Motor neuron (in vitro differentiated cells): ENCODE results near the gene CTU2. TPM values are rescaled to one million over a fixed set of nuclear protein-coding genes. Genes with fewer than 3 reads are reported as not detected.
A peak's percentile ranks its signal among the peaks of the same experiment; 100 is the strongest.

Experiments used
- ATAC-seq, 8 experiments: fragments of 200-7000 bp; cut with Tn5 transposase; replicated peaks in 6 of 8; 2 replicates each; pipeline ENCODE4 v1.8.0; 2021; ENCODE audit warnings: mild to moderate bottlenecking in 8 of 8, moderate library complexity in 8 of 8
- H3K27ac ChIP-seq, 2 donors: fragments of 250-450 bp; sonication (Bioruptor Pico); 2 replicates each; pipeline ENCODE4 v1.9.0; 2021; ENCODE audit warnings: antibody characterized with exemption in 2 of 2, mild to moderate bottlenecking in 2 of 2, moderate library complexity in 1 of 2
- H3K4me1 ChIP-seq, 2 donors: fragments of 250-450 bp; sonication (Bioruptor Pico); replicated peaks in 1 of 2; 2 replicates each; pipeline ENCODE4 v1.6.1; 2021; ENCODE audit warnings: antibody characterized with exemption in 2 of 2, mild to moderate bottlenecking in 2 of 2, moderate library complexity in 1 of 2
- H3K4me3 ChIP-seq, 5 donors: fragments of 250-450 bp; sonication (Bioruptor Pico); 2 replicates each; pipeline ENCODE4 v1.9.0; 2021; ENCODE audit warnings: antibody characterized with exemption in 5 of 5, mild to moderate bottlenecking in 5 of 5, moderate library complexity in 4 of 5
- WGBS, 10 experiments: fragments of 450-650 bp; shearing (Covaris generic); methylation state at CpG; one replicate each; pipeline ENCODE4 v1.0.0; 2022; 5-methylcytosine and 5-hydroxymethylcytosine counted together
- in situ Hi-C, 9 experiments: fragments of 400-800 bp; cut with MboI; loops; one replicate each; pipeline ENCODE4 v1.15.0; 2021; ENCODE audit warnings: low sequenced_read_pairs in 9 of 9, low pct_unique_long_range_greater_than_20kb in 2 of 9; ENCODE audit not compliant: unreplicated experiment in 9 of 9
- total RNA-seq, 8 experiments: library from RNA; unstranded; fragments of 300-600 nt; gene quantifications; 2 replicates each; pipeline versions ENCODE4 v1.2.3 to v1.2.4, GENCODE V29; 2022

Gene CTU2
- total RNA-seq, 8 experiments from 2014 or later, result 10.5 to 24.1 (median 17.1) TPM

DNA sequence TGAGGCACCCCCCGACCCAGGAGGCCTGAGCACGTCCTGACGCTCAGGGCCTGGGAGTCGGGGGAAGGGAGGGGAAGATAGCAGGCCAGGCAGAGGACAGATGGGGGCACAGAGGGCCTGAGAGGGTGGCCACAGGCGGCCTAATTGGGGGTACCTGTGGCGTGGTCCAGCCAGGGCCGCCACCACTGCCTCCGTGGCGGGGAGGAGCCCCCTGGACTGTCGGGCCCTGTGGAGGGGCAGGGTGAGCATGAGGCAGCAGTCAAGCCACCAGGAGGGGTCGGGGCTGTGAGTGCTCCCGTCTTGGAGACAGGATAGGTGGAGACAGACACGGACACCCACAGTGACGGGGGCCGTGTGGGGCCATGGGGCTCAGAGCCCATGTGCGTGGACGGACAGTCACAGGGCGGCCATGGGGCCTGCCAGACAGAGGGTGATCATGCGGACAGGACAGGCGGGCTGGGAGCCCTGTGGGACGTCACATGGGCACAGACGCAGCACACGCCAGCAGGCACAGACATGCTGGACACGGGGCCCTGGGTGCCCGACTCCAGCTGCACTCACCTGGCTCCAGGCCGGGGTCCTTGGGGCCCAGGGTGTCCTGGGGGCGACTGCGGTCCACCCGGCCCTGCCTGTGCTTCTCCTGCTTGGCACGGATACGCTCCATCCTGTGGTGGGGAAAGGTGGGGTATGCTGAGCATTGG is 18.7 kb downstream of the CTU2 start:
- in situ Hi-C loops, result loop anchor here in 2 of 9 experiments (25.0 kb wide), 2 partner anchors 437 to 487 kb away; partner anchors contain the start of genes CDH15 (in 1 of the 2), SLC22A31 (in 1 of the 2) and ZNF778 (in 1 of the 2)

DNA sequence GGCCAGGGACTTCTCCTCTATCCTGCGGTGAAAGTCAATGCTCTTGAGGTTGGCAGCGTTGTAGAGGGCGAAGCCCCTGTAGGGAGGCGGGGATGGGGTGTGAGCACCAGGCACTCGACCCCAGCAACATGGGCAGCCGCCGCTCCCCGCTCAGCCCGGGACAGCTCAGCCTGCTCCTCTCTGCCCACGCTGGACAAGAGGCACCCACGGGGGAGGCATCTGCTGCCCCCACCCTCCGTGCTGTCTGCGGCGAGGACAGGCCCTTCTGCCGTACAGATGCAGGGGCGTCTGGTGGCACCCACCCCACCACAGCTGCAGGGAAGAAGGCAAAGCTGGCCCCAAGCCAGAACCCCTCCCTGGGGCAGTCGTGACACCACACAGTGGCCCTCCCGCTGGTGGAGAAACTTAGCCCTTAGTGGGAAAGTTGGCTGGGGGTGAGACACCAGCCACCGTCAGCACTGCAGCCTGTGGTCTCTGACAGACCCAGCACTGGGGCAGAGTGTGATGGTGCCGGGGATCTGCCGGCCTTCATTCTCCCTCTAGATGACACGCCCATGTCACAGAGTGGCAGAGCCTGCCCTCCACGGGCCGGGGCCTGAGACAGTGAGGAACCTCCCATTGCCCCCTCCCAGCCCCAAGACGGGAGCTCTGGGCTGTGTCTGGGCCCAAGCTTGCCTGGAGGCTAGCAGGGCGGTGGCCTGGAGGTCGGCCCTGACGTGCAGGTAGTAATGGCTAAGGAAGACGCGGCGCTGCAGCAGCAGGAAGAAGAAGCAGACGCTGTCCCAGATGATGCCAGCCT is 19.5 kb downstream of the CTU2 start:
- peaks cover 7 to 10% of the 10 kb centered on the region in 2 donors for H3K4me1 ChIP-seq
- no peak overlapping the region for H3K4me3 ChIP-seq
- in situ Hi-C loops, result loop anchor here in 2 of 9 experiments (25.0 kb wide), 2 partner anchors 436 to 486 kb away; partner anchors contain the start of genes CDH15 (in 1 of the 2), SLC22A31 (in 1 of the 2) and ZNF778 (in 1 of the 2)
- no peak for ATAC-seq
- 67 to 90% (median 74%) methylated on average over 2 to 3 of the region's 32 CpGs; no CpG with 5 or more reads in 7 of the 10 experiments for WGBS, 10 experiments
- H3K27ac ChIP-seq, result no peak overlapping the region

More for the DNA sequence above, 18.7 kb downstream of the CTU2 start:
- WGBS, 10 experiments, result 93 to 100% methylated on average over 2 to 3 of the region's 31 CpGs; no CpG with 5 or more reads in 8 of the 10 experiments
- Histone ChIP-seq H3K4me3 (no peak overlapping the region), H3K27ac (no peak overlapping the region), H3K4me1 (peaks cover 5 to 7% of the 10 kb centered on the region in 2 donors)
- ATAC-seq, result peak in 1 of 8 experiments; percentile 2

DNA sequence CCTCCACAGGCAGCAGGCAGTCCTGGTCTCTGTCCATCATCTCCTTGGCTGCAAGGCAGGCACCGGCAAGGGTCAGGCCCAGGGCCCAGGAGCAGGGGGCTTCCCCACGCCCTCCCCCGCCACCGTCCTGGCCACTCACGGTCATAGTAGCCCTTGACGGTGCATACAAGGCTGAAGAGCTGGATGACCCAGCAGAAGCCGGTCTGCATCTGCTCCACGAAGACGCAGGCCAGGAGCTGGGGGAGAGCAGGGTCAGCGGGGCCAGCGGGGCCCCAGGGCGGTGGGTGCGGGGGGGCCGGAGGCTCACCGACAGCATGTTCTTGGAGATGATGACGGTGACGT is 20.1 kb downstream of the CTU2 start:
- 100% methylated on average over 1 of the region's 17 CpGs; no CpG with 5 or more reads in 9 of the 10 experiments for WGBS, 10 experiments
- in situ Hi-C loops, result loop anchor here in 2 of 9 experiments (25.0 kb wide), 2 partner anchors 436 to 486 kb away; partner anchors contain the start of genes CDH15 (in 1 of the 2), SLC22A31 (in 1 of the 2) and ZNF778 (in 1 of the 2)
- Histone ChIP-seq H3K27ac (no peak overlapping the region), H3K4me3 (no peak overlapping the region), H3K4me1 (peaks cover 7 to 12% of the 10 kb centered on the region in 2 donors)
- no peak for ATAC-seq

DNA sequence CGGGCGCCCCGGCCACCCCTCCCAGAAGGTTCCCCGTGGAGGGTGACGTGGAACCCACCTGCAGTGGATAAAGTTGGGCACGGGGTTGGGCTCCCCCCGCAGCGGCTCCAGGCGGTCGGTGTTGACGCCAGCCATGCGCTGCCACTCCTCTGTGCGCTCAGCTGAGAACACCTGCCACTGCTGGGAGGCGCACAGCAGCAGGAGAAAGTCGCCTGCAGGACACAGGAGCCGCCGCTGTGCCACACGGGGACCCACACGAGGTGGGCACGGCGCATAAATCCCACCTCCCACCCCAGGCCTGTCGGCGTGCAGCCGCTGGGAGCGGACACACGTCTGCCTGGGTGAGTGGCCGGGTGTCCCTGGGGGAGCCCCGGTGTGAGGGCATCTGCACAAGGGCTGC is 20.7 kb downstream of the CTU2 start:
- in situ Hi-C loops, result loop anchor here in 2 of 9 experiments (25.0 kb wide), 2 partner anchors 435 to 485 kb away; partner anchors contain the start of genes CDH15 (in 1 of the 2), SLC22A31 (in 1 of the 2) and ZNF778 (in 1 of the 2)
- ATAC-seq, result no peak
- H3K4me1 ChIP-seq, result peaks cover 7 to 12% of the 10 kb centered on the region in 2 donors
- H3K27ac ChIP-seq, result no peak overlapping the region
- no peak overlapping the region for H3K4me3 ChIP-seq
- 93% methylated on average over 3 of the region's 28 CpGs; no CpG with 5 or more reads in 8 of the 10 experiments for WGBS, 10 experiments

DNA sequence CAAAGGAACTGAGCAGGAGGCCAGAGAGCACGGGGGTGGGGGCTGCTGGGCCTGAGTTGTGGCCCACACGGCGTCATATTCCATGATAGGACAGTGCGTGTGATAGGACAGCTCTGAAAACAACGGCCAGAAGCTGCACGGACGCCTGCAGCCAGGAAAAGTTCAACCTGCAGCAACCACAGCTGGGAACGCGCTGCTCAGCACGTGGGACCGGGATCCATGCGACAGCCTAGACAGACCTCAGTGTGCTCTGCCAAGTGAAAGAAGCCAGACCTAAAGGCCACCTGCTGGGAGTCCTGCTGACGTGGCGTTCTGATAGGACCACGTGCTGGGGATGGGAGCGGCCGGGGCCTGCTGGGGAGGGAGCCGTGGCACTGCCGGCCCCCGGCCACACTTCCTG is 21.6 kb downstream of the CTU2 start:
- Histone ChIP-seq H3K4me1 (peaks cover 7 to 12% of the 10 kb centered on the region in 2 donors), H3K27ac (peak overlapping the region in 1 of 2 donors; percentile 63), H3K4me3 (no peak overlapping the region)
- ATAC-seq, result peak in 5 of 8 experiments; percentile 5 to 69 (median 65)
- 62 to 92% (median 80%) methylated on average over 1 to 12 of the region's 20 CpGs; no CpG with 5 or more reads in 5 of the 10 experiments for WGBS, 10 experiments
- in situ Hi-C loops, result loop anchor here in 2 of 9 experiments (25.0 kb wide), 2 partner anchors 434 to 484 kb away; partner anchors contain the start of genes CDH15 (in 1 of the 2), SLC22A31 (in 1 of the 2) and ZNF778 (in 1 of the 2)

DNA sequence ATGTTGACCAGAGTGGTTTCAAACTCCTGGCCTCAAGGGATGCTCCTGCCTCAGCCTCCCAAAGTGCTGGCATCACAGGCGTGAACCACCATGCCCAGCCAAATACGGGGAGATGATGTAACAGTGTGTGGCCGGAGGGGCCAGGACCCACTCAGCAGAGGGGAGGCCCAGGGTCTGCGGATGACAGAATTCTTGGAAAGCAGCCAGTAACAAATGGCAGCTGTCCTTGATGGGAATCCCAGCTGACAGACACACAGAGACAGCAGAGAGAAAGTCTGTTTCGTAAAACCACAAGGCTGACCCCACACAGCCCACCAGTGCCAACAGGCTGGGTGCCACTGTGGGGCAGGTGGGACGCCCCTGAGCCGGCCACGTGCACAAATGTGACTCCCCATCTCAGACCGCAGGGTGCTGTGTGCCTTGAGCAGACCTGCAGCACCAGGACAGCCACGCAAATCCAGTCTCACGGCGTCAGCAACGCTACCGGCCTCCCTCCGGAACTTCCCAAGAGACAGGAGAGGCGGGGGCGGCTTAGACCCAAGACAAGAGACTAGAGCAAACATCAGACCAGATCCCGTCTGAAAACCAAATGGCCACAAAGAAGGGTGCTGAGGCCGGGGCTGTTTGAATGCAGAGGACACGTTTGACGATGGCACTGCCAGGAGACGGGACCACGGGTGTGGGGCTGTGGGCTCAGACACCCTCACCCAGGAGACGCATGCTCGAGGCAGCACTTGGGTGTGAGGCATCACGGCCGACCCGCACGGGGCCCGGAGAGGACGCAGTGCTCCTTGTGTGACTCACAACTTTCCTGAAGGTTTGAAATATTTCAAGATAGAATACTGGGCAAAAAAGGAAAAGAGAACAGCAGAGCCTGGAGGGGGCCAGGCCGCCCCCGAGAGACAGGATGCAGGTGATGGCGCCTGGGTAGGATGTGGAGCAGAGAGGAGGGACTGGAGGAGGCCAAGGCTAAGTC is 24.6 kb downstream of the CTU2 start:
- H3K4me3 ChIP-seq, result no peak overlapping the region
- peak overlapping the region in 1 of 2 donors; percentile 6 for H3K27ac ChIP-seq
- in situ Hi-C loops, result loop anchor here in 2 of 9 experiments (25.0 kb wide), 2 partner anchors 431 to 481 kb away; partner anchors contain the start of genes CDH15 (in 1 of the 2), SLC22A31 (in 1 of the 2) and ZNF778 (in 1 of the 2)
- WGBS, 10 experiments, result 73 to 100% (median 88%) methylated on average over 1 to 19 of the region's 34 CpGs; no CpG with 5 or more reads in 4 of the 10 experiments
- peaks cover 7 to 12% of the 10 kb centered on the region in 2 donors for H3K4me1 ChIP-seq
- peak in 2 of 8 experiments; percentile 20 to 31 for ATAC-seq

DNA sequence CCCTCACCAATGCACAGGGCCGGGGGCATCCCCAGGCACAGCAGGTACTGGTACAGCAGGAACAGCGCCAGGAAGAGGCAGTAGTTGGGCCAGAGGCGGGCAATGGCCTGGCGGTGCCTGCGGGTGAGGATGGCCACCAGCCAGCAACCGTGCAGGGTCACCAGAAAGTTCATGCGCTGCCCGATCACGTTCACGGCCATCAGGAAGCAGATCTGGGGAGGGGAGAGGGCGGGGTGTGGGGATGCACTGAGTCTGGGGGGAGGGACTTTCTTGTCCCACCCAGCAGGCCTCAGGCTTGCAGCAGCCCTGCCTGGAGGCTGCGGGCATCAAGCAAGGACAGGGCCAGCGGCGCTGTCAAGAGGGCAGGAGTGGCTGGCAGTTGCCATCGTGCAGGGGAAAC is 25.4 kb downstream of the CTU2 start:
- in situ Hi-C loops, result loop anchor here in 2 of 9 experiments (25.0 kb wide), 2 partner anchors 431 to 481 kb away; partner anchors contain the start of genes CDH15 (in 1 of the 2), SLC22A31 (in 1 of the 2) and ZNF778 (in 1 of the 2)
- Histone ChIP-seq H3K27ac (no peak overlapping the region), H3K4me1 (peaks cover 7 to 12% of the 10 kb centered on the region in 2 donors), H3K4me3 (no peak overlapping the region)
- 89% methylated on average over 3 of the region's 15 CpGs; no CpG with 5 or more reads in 9 of the 10 experiments for WGBS, 10 experiments
- ATAC-seq, result peak in 2 of 8 experiments; percentile 14 to 17

DNA sequence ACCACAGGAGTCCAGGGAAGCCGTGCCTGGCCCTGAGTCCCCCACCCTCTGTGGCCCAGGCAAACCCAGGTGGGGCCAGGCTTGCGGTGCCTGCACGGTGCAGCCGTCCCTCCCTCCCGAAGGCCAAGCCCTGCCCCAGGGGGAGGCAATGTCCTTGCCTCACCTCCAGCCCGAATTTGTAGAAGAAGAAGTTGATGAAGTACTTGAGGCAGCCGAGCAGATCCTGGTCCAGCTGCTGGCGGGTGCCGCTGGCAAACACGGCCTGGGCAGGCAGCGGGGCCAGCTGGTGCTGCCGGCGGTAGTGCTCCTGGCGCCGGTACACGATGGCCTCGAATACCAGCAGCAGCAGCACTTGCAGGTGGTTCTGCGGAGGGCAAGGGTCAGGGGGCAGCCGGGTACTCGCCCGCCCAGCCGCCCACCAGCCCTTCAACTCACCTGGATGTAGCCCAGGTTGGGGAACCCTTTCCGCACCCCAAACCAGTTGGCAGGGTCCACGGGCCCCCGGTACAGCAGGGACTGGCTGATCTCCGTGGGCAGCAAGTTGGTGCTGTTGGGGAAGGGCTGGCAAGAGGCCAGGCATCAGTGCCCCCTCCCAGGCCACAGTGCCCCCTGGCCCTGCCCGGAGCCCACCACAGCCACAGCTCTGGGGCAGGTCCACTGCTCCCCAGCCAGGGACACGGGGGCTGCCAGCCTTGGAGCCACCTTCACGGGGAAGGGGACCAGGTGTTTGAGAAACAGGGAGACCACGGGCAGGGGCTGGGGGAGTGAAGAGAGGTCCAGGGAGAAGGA is 26.1 kb downstream of the CTU2 start:
- ATAC-seq, result peak in 2 of 8 experiments; percentile 22 to 59
- Histone ChIP-seq H3K4me3 (no peak overlapping the region), H3K27ac (no peak overlapping the region), H3K4me1 (peaks cover 7 to 14% of the 10 kb centered on the region in 2 donors)
- in situ Hi-C loops, result loop anchor here in 2 of 9 experiments (25.0 kb wide), 2 partner anchors 430 to 480 kb away; partner anchors contain the start of genes CDH15 (in 1 of the 2), SLC22A31 (in 1 of the 2) and ZNF778 (in 1 of the 2)
- WGBS, 10 experiments, result 90% methylated on average over 2 of the region's 30 CpGs; no CpG with 5 or more reads in 8 of the 10 experiments

DNA sequence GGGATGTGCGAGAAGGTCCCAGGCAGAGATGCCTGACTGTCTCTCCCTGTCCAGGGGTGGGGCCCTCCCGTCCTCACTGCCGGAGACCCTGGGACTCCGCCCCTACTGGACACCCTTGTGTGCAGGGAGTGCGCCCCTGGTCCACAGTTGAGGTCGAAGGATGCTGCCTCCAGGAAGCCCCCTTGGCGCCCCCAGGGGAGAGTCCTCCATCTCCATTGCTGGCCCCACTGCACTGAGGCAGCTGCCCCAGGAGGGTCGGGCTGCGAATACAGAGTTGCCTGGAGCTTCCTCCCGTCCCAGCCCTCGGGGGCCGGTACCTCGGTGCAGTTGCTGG is 26.6 kb downstream of the CTU2 start:
- 77 to 83% methylated on average over 1 to 4 of the region's 13 CpGs; no CpG with 5 or more reads in 8 of the 10 experiments for WGBS, 10 experiments
- in situ Hi-C loops, result loop anchor here in 2 of 9 experiments (25.0 kb wide), 2 partner anchors 429 to 479 kb away; partner anchors contain the start of genes CDH15 (in 1 of the 2), SLC22A31 (in 1 of the 2) and ZNF778 (in 1 of the 2)
- Histone ChIP-seq H3K4me1 (peaks cover 5 to 14% of the 10 kb centered on the region in 2 donors), H3K27ac (no peak overlapping the region), H3K4me3 (no peak overlapping the region)
- no peak for ATAC-seq

DNA sequence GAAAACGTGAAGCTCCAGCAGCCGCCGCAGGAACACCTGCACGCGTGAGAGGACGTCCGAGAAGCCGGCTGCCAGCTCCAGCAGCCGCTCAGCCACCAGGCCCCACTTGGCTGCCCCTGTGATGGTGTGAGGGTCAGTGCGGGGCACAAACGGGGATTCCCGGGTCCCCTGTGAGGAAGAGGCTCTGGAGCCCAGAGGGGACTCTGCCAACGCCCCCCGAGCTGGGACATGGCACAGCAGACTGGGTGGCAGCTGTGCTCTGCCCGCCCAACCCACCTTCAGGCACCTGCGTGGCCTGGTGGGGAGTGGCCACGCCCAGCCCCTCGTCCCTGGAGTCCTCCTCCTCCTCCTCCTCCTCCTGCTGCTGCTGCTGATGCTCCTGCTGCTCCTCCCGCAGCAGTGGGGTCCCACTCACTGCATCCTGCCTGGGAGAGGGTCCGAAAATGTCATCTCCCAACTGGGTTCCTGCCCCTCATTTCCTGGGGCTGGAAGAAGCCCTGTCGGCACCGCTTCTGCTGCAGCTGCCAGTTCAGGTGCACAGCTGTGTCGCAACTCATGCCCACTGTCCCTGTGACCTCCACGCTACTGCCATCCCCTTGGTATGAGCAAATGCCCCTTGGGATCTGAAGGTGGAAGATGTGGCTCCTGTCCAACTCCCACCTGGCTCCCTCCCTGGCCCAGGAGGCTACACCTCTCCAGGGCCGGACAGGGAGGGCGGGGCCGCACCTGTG is 27.5 kb downstream of the CTU2 start:
- in situ Hi-C loops, result loop anchor here in 2 of 9 experiments (25.0 kb wide), 2 partner anchors 429 to 479 kb away; partner anchors contain the start of genes CDH15 (in 1 of the 2), SLC22A31 (in 1 of the 2) and ZNF778 (in 1 of the 2)

More for the DNA sequence above, 27.5 kb downstream of the CTU2 start:
- H3K4me3 ChIP-seq, result no peak overlapping the region
- WGBS, 10 experiments, result 60 to 90% methylated on average over 2 of the region's 27 CpGs; no CpG with 5 or more reads in 8 of the 10 experiments
- no peak overlapping the region for H3K27ac ChIP-seq
- ATAC-seq, result no peak
- H3K4me1 ChIP-seq, result peaks cover 3 to 13% of the 10 kb centered on the region in 2 donors
